ENCODE data around the gene NCOR1.
"Not testable (repeated sequence)": the region's sequence is repeated elsewhere in the genome, so short reads cannot be mapped to it uniquely, and the experiment has no call there.

Gene NCOR1

DNA sequence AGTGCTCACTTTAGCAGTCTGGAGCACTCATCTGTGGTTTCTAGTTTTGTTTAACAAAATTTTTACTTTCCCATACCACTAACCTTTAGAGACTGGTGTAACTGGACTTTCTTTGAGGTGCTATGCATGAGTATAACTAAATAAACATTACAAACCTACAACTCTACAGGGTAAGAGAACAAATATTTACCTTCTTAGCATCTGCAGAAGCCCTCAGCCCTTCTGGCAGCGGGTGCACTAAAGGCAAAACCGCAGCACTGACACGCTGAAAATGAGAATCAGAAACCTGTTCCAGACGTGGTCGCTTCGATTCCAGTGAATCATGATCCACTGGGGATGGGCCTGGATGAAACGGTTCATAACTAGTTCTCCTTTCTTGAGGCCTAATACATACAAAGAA lies 43.7 kb downstream of the NCOR1 start (continued):
- TF ChIP-seq ZFP3 (CRISPR knock-in tag; IDR thresholded peaks at IDR 0.05) (no peak), RARB (CRISPR knock-in tag; IDR thresholded peaks at IDR 0.05) (no peak), ZC3H10 (CRISPR knock-in tag; IDR thresholded peaks at IDR 0.05) (no peak), OSR1 (CRISPR knock-in tag; IDR thresholded peaks at IDR 0.05) (no peak), ARNTL (CRISPR knock-in tag; IDR thresholded peaks at IDR 0.05; ENCODE audit: borderline replicate concordance, low read depth) (no peak), POU6F1 (CRISPR knock-in tag; IDR thresholded peaks at IDR 0.05; ENCODE audit: borderline replicate concordance, low read depth) (no peak), ZFP30 (CRISPR knock-in tag; IDR thresholded peaks at IDR 0.05) (no peak), ZNF70 (CRISPR knock-in tag; IDR thresholded peaks at IDR 0.05) (no peak), TCF4 (CRISPR knock-in tag; IDR thresholded peaks at IDR 0.05; ENCODE audit: borderline replicate concordance) (no peak)
- TF ChIP-seq, protein P1, sequence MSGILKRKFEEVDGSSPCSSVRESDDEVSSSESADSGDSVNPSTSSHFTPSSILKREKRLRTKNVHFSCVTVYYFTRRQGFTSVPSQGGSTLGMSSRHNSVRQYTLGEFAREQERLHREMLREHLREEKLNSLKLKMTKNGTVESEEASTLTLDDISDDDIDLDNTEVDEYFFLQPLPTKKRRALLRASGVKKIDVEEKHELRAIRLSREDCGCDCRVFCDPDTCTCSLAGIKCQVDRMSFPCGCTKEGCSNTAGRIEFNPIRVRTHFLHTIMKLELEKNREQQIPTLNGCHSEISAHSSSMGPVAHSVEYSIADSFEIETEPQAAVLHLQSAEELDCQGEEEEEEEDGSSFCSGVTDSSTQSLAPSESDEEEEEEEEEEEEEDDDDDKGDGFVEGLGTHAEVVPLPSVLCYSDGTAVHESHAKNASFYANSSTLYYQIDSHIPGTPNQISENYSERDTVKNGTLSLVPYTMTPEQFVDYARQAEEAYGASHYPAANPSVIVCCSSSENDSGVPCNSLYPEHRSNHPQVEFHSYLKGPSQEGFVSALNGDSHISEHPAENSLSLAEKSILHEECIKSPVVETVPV (CRISPR knock-in tag; IDR thresholded peaks at IDR 0.05), result no peak

- not testable (repeated sequence) for ATAC-seq
Observed at GRCh38 chr17:16166766-16167165, 48.6 kb downstream of the NCOR1 start.

DNA sequence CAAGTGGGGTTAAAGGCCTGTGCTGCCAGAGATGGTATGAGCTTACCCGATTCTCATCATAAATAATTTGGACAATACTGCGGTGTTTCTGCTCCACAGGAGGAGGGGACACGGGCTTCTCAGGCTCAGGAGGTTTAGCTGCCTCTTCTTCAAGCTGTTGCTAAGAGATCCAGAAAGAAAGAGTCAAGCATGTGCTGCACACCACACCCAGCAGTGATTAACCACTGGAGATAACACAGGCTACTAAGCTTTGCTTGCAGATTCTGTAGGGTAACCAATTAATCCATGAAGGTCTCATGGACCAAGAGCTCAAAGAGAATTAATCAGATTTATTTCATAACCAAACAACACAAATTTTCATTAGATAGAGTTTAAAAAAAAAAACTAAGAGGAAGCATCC lies 56.6 kb downstream of the NCOR1 start:
- no peak for ATAC-seq
- TF ChIP-seq ZNF565 (CRISPR knock-in tag; conservative IDR thresholded peaks at IDR 0.05; ENCODE audit: low read depth) (no peak), PATZ1 (CRISPR knock-in tag; IDR thresholded peaks at IDR 0.05; ENCODE audit: borderline replicate concordance) (no peak), ISL1 (CRISPR knock-in tag; IDR thresholded peaks at IDR 0.05) (no peak), TOX (CRISPR knock-in tag; IDR thresholded peaks at IDR 0.05; ENCODE audit: borderline replicate concordance) (no peak), ZFP30 (CRISPR knock-in tag; IDR thresholded peaks at IDR 0.05) (no peak), GLIS3 (CRISPR knock-in tag; IDR thresholded peaks at IDR 0.05) (no peak), ZNF8 (CRISPR knock-in tag; IDR thresholded peaks at IDR 0.05) (no peak), ESRRG (CRISPR knock-in tag; IDR thresholded peaks at IDR 0.05) (no peak), CSDC2 (CRISPR knock-in tag; IDR thresholded peaks at IDR 0.05) (no peak), TCF4 (CRISPR knock-in tag; IDR thresholded peaks at IDR 0.05; ENCODE audit: borderline replicate concordance) (no peak), RARB (CRISPR knock-in tag; IDR thresholded peaks at IDR 0.05) (no peak), ARNTL (CRISPR knock-in tag; IDR thresholded peaks at IDR 0.05; ENCODE audit: borderline replicate concordance, low read depth) (no peak), ZNF70 (CRISPR knock-in tag; IDR thresholded peaks at IDR 0.05) (no peak)

DNA sequence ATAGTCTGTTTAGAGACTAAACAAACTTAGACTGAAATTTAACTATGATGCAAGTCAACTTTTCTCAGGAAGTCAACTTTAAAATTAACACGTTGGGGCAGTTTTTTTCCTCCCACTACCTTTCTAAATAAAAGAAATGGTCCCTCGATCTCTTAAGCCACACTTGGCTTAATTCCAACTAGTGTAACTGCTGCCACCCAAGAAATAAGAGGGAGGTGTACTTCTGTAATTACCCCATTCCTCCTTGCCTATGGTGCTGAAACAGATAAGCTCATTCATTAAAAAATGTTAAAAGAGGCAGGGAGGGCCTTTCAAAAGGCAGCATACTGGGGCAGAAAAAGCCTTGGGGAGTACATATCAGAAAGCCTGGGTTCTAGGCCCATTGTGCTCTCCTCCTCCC lies 59.8 kb downstream of the NCOR1 start:
- ATAC-seq, result no peak
- TF ChIP-seq ARNTL (CRISPR knock-in tag; IDR thresholded peaks at IDR 0.05; ENCODE audit: borderline replicate concordance, low read depth) (no peak), PATZ1 (CRISPR knock-in tag; IDR thresholded peaks at IDR 0.05; ENCODE audit: borderline replicate concordance) (no peak), ZC3H10 (CRISPR knock-in tag; IDR thresholded peaks at IDR 0.05) (no peak), GLIS3 (CRISPR knock-in tag; IDR thresholded peaks at IDR 0.05) (no peak), ZNF70 (CRISPR knock-in tag; IDR thresholded peaks at IDR 0.05) (no peak), TSHZ2 (CRISPR knock-in tag; IDR thresholded peaks at IDR 0.05) (no peak), TOX (CRISPR knock-in tag; IDR thresholded peaks at IDR 0.05; ENCODE audit: borderline replicate concordance) (no peak), CREB5 (CRISPR knock-in tag; IDR thresholded peaks at IDR 0.05; ENCODE audit: low read depth) (no peak), ZNF565 (CRISPR knock-in tag; conservative IDR thresholded peaks at IDR 0.05; ENCODE audit: low read depth) (no peak), ISL1 (CRISPR knock-in tag; IDR thresholded peaks at IDR 0.05) (no peak), ESRRG (CRISPR knock-in tag; IDR thresholded peaks at IDR 0.05) (no peak), CSDC2 (CRISPR knock-in tag; IDR thresholded peaks at IDR 0.05) (no peak), OSR1 (CRISPR knock-in tag; IDR thresholded peaks at IDR 0.05) (no peak), PPARA (CRISPR knock-in tag; IDR thresholded peaks at IDR 0.05; ENCODE audit: borderline replicate concordance) (no peak), ZNF8 (CRISPR knock-in tag; IDR thresholded peaks at IDR 0.05) (no peak)
- TF ChIP-seq, protein P1 (CRISPR knock-in tag; IDR thresholded peaks at IDR 0.05), result no peak

All from SK-N-SH treated with all-trans-retinoic acid at 6 μM for 48 hours (cell line).